Measurements from ENCODE around the gene PCSK9. TPM values are rescaled to one million over a fixed set of nuclear protein-coding genes. Genes with fewer than 3 reads are reported as not detected.

The PCSK9 gene
- total RNA-seq, 3 donors from 2014 or later: 0.15 to 0.16 TPM; not detected in 1

Other genes with a start within 250 kb of the PCSK9 start
- 10 to 100 TPM in 1 of 3 donors, 1 to 10 TPM in 1, under 1 TPM in 1; 0.32 to 15.8 (median 7.9) TPM for gene TTC22, start 238.2 kb upstream of the PCSK9 start, total RNA-seq
- gene DHCR24, start 152.4 kb upstream of the PCSK9 start, total RNA-seq: 100 to 1,000 TPM; 149 to 230 (median 157) TPM
- 1 to 10 TPM in 2 of 3 donors, under 1 TPM in 1; 0.32 to 8.3 (median 7.5) TPM for gene TMEM61, start 58.9 kb upstream of the PCSK9 start, total RNA-seq
- under 1 TPM in 2 of 3 donors, not detected in 1; under 0.01 to 0.15 TPM for gene BSND, start 40.6 kb upstream of the PCSK9 start, total RNA-seq
- 100 to 1,000 TPM in 1 of 3 donors, 10 to 100 TPM in 2; 51.5 to 103 (median 77.3) TPM for gene USP24, start 175.8 kb downstream of the PCSK9 start, total RNA-seq